HEK293 (cell line): ENCODE measurements around the gene RAB11A.

Experiments
- GFI1B ChIP-seq: fragments of 450-650 bp; formaldehyde crosslinking; IDR thresholded peaks from 2 replicates; pipeline ENCODE4 v1.5.1; 2016; ENCODE audit warnings: missing biosample characterization, missing genetic modification characterization
- HOXD13 ChIP-seq: sonication (generic); formaldehyde crosslinking; IDR thresholded peaks from 2 replicates; pipeline ENCODE4 v1.8.0; 2022; ENCODE audit warnings: missing genetic modification reagents, borderline replicate concordance
- SP2 ChIP-seq: fragments of 450-650 bp; formaldehyde crosslinking; IDR thresholded peaks from 2 replicates; pipeline ENCODE4 v1.5.1; 2016; ENCODE audit warnings: missing biosample characterization, missing genetic modification characterization
- TRIM28 ChIP-seq: IDR thresholded peaks from 2 replicates; pipeline ENCODE4 v1.6.1; 2011; ENCODE audit warnings: low read length, control low read depth, borderline replicate concordance
- ZBTB20 ChIP-seq: fragments of 450-650 bp; formaldehyde crosslinking; IDR thresholded peaks from 2 replicates; pipeline ENCODE4 v1.5.1; 2016; ENCODE audit warnings: missing biosample characterization, missing genetic modification characterization
- ZBTB21 ChIP-seq: fragments of 450-650 bp; formaldehyde crosslinking; IDR thresholded peaks from 2 replicates; pipeline ENCODE4 v1.5.1; 2017; ENCODE audit warnings: missing biosample characterization, missing genetic modification characterization
- ZFP3 ChIP-seq: fragments of 450-650 bp; formaldehyde crosslinking; IDR thresholded peaks from 2 replicates; pipeline ENCODE4 v1.5.1; 2016; ENCODE audit warnings: low read depth, missing biosample characterization, missing genetic modification characterization
- ZNF121 ChIP-seq: fragments of 450-650 bp; formaldehyde crosslinking; IDR thresholded peaks from 2 replicates; pipeline ENCODE4 v1.5.1; 2016; ENCODE audit warnings: missing biosample characterization, missing genetic modification characterization
- ZNF169 ChIP-seq: fragments of 450-650 bp; formaldehyde crosslinking; IDR thresholded peaks from 2 replicates; pipeline ENCODE4 v1.5.1; 2016; ENCODE audit warnings: missing biosample characterization, missing genetic modification characterization
- ZNF2 ChIP-seq: fragments of 450-650 bp; formaldehyde crosslinking; IDR thresholded peaks from 2 replicates; pipeline ENCODE4 v1.5.1; 2016; ENCODE audit warnings: missing biosample characterization, missing genetic modification characterization
- ZNF239 ChIP-seq: fragments of 450-650 bp; formaldehyde crosslinking; IDR thresholded peaks from 2 replicates; pipeline ENCODE4 v1.5.1; 2016; ENCODE audit warnings: missing biosample characterization, missing genetic modification characterization
- ZNF37A ChIP-seq: fragments of 450-650 bp; IDR thresholded peaks from 2 replicates; pipeline ENCODE4 v1.5.1; 2018; ENCODE audit warnings: missing biosample characterization, missing genetic modification characterization
- ZNF530 ChIP-seq: fragments of 450-650 bp; formaldehyde crosslinking; IDR thresholded peaks from 2 replicates; pipeline ENCODE4 v1.5.1; 2016; ENCODE audit warnings: low read depth, missing biosample characterization, missing genetic modification characterization
- ZNF558 ChIP-seq: fragments of 450-650 bp; formaldehyde crosslinking; IDR thresholded peaks from 2 replicates; pipeline ENCODE4 v1.5.1; 2016; ENCODE audit warnings: missing biosample characterization, missing genetic modification characterization
- ZNF560 ChIP-seq: fragments of 450-650 bp; formaldehyde crosslinking; IDR thresholded peaks from 2 replicates; pipeline ENCODE4 v1.5.1; 2017; ENCODE audit warnings: missing biosample characterization, missing genetic modification characterization, borderline replicate concordance
- ZNF585B ChIP-seq: fragments of 450-650 bp; formaldehyde crosslinking; IDR thresholded peaks from 2 replicates; pipeline ENCODE4 v1.5.1; 2016; ENCODE audit warnings: missing biosample characterization, missing genetic modification characterization
- ZNF600 ChIP-seq: fragments of 450-650 bp; formaldehyde crosslinking; IDR thresholded peaks from 2 replicates; pipeline ENCODE4 v1.5.1; 2016; ENCODE audit warnings: missing biosample characterization, missing genetic modification characterization
- ZNF677 ChIP-seq: fragments of 450-650 bp; IDR thresholded peaks from 2 replicates; pipeline ENCODE4 v1.5.0; 2018; ENCODE audit warnings: missing biosample characterization, mild to moderate bottlenecking, missing genetic modification characterization, moderate library complexity
- ZNF777 ChIP-seq: fragments of 450-650 bp; formaldehyde crosslinking; IDR thresholded peaks from 2 replicates; pipeline ENCODE4 v1.5.1; 2017; ENCODE audit warnings: missing biosample characterization, missing genetic modification characterization, borderline replicate concordance
- TF ChIP-seq, protein P1 (sequence below): fragments of 450-650 bp; formaldehyde crosslinking; IDR thresholded peaks from 2 replicates; pipeline ENCODE4 v1.5.1; 2017; ENCODE audit warnings: missing biosample characterization, missing genetic modification characterization
- TF ChIP-seq, protein P2 (sequence below): fragments of 450-650 bp; formaldehyde crosslinking; IDR thresholded peaks from 2 replicates; pipeline ENCODE4 v1.5.0; 2017; ENCODE audit warnings: missing biosample characterization, missing genetic modification characterization, borderline replicate concordance
- TF ChIP-seq, protein P3 (sequence below): fragments of 450-650 bp; formaldehyde crosslinking; IDR thresholded peaks from 2 replicates; pipeline ENCODE4 v1.5.1; 2016; ENCODE audit warnings: missing biosample characterization, missing genetic modification characterization
- TF ChIP-seq, protein P4 (sequence below): fragments of 450-650 bp; formaldehyde crosslinking; IDR thresholded peaks from 2 replicates; pipeline ENCODE4 v1.5.1; 2016; ENCODE audit warnings: missing biosample characterization, missing genetic modification characterization
- TF ChIP-seq, protein P5 (sequence below): fragments of 450-650 bp; formaldehyde crosslinking; IDR thresholded peaks from 2 replicates; pipeline ENCODE4 v1.5.1; 2016; ENCODE audit warnings: missing biosample characterization, missing genetic modification characterization, borderline replicate concordance
- TF ChIP-seq, protein P6 (sequence below): fragments of 450-650 bp; formaldehyde crosslinking; IDR thresholded peaks from 2 replicates; pipeline ENCODE4 v1.5.1; 2016; ENCODE audit warnings: missing biosample characterization, missing genetic modification characterization

The RAB11A gene

DNA sequence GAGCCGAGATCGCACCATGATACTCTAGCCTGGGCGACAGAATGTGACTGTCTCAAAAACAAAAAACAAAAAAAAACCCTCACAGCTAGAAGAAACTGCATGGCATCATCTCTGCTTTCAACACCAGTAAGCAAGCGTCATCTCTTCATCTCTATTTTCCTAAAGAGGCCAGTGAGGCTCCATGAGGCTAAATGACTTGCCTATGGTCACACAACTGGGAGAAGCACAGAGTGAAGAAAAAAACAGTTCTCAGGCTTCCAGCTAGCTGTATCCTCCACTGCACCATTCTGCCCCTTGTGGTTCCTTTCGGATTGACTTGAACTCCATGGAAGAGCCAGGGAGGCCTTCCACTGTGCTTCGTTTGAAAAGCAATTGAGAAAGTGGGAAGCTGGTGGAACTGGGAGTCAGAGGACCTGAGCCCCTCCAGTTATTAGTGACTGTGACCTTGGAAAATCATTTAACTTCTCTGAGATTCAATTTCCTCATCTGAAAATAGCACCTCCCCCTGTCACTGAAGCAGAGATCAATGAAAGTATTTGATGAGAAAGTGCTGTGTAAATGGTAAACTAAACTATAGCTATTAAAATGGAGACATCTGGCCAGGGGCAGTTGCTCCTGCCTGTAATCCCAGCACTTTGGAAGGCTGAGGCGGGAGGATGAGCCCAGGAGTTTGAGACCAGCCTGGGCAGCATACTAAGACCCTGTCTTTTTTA, 45.1 kb upstream of the RAB11A start (continued):
- TF ChIP-seq, protein P1, sequence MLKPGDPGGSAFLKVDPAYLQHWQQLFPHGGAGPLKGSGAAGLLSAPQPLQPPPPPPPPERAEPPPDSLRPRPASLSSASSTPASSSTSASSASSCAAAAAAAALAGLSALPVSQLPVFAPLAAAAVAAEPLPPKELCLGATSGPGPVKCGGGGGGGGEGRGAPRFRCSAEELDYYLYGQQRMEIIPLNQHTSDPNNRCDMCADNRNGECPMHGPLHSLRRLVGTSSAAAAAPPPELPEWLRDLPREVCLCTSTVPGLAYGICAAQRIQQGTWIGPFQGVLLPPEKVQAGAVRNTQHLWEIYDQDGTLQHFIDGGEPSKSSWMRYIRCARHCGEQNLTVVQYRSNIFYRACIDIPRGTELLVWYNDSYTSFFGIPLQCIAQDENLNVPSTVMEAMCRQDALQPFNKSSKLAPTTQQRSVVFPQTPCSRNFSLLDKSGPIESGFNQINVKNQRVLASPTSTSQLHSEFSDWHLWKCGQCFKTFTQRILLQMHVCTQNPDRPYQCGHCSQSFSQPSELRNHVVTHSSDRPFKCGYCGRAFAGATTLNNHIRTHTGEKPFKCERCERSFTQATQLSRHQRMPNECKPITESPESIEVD, result no peak
- TF ChIP-seq SP2 (tag by site-specific recombination), result no peak
- no peak for TF ChIP-seq ZNF558 (tag by site-specific recombination)
- no peak for TF ChIP-seq HOXD13
- TF ChIP-seq ZBTB21 (tag by site-specific recombination), result no peak
- no peak for TF ChIP-seq ZNF121 (tag by site-specific recombination)
- no peak for TF ChIP-seq ZNF239 (tag by site-specific recombination)
- TF ChIP-seq TRIM28, result peak; percentile 49; the same call in 1 of the 2 replicates
- TF ChIP-seq ZNF169 (tag by site-specific recombination), result no peak
- TF ChIP-seq ZNF560, result no peak
- no peak for TF ChIP-seq ZNF37A (tag by site-specific recombination)
- TF ChIP-seq ZFP3 (tag by site-specific recombination), result no peak
- TF ChIP-seq, protein P2, sequence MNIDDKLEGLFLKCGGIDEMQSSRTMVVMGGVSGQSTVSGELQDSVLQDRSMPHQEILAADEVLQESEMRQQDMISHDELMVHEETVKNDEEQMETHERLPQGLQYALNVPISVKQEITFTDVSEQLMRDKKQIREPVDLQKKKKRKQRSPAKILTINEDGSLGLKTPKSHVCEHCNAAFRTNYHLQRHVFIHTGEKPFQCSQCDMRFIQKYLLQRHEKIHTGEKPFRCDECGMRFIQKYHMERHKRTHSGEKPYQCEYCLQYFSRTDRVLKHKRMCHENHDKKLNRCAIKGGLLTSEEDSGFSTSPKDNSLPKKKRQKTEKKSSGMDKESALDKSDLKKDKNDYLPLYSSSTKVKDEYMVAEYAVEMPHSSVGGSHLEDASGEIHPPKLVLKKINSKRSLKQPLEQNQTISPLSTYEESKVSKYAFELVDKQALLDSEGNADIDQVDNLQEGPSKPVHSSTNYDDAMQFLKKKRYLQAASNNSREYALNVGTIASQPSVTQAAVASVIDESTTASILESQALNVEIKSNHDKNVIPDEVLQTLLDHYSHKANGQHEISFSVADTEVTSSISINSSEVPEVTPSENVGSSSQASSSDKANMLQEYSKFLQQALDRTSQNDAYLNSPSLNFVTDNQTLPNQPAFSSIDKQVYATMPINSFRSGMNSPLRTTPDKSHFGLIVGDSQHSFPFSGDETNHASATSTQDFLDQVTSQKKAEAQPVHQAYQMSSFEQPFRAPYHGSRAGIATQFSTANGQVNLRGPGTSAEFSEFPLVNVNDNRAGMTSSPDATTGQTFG (tag by site-specific recombination), result no peak
- TF ChIP-seq, protein P3, sequence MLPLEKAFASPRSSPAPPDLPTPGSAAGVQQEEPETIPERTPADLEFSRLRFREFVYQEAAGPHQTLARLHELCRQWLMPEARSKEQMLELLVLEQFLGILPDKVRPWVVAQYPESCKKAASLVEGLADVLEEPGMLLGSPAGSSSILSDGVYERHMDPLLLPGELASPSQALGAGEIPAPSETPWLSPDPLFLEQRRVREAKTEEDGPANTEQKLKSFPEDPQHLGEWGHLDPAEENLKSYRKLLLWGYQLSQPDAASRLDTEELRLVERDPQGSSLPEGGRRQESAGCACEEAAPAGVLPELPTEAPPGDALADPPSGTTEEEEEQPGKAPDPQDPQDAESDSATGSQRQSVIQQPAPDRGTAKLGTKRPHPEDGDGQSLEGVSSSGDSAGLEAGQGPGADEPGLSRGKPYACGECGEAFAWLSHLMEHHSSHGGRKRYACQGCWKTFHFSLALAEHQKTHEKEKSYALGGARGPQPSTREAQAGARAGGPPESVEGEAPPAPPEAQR, result no peak
- TF ChIP-seq ZNF777 (tag by site-specific recombination), result no peak
- TF ChIP-seq, protein P4, sequence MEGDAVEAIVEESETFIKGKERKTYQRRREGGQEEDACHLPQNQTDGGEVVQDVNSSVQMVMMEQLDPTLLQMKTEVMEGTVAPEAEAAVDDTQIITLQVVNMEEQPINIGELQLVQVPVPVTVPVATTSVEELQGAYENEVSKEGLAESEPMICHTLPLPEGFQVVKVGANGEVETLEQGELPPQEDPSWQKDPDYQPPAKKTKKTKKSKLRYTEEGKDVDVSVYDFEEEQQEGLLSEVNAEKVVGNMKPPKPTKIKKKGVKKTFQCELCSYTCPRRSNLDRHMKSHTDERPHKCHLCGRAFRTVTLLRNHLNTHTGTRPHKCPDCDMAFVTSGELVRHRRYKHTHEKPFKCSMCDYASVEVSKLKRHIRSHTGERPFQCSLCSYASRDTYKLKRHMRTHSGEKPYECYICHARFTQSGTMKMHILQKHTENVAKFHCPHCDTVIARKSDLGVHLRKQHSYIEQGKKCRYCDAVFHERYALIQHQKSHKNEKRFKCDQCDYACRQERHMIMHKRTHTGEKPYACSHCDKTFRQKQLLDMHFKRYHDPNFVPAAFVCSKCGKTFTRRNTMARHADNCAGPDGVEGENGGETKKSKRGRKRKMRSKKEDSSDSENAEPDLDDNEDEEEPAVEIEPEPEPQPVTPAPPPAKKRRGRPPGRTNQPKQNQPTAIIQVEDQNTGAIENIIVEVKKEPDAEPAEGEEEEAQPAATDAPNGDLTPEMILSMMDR (tag by site-specific recombination), result peak; percentile 58; the same call in 1 of the 2 replicates
- 0 out of 2 replicates have a peak, but pooled peaks have one; percentile 43 for TF ChIP-seq ZNF2 (tag by site-specific recombination)
- no peak for TF ChIP-seq ZBTB20
- no peak for TF ChIP-seq ZNF600 (tag by site-specific recombination)
- no peak for TF ChIP-seq GFI1B (tag by site-specific recombination)
- no peak for TF ChIP-seq ZNF530
- TF ChIP-seq, protein P5, sequence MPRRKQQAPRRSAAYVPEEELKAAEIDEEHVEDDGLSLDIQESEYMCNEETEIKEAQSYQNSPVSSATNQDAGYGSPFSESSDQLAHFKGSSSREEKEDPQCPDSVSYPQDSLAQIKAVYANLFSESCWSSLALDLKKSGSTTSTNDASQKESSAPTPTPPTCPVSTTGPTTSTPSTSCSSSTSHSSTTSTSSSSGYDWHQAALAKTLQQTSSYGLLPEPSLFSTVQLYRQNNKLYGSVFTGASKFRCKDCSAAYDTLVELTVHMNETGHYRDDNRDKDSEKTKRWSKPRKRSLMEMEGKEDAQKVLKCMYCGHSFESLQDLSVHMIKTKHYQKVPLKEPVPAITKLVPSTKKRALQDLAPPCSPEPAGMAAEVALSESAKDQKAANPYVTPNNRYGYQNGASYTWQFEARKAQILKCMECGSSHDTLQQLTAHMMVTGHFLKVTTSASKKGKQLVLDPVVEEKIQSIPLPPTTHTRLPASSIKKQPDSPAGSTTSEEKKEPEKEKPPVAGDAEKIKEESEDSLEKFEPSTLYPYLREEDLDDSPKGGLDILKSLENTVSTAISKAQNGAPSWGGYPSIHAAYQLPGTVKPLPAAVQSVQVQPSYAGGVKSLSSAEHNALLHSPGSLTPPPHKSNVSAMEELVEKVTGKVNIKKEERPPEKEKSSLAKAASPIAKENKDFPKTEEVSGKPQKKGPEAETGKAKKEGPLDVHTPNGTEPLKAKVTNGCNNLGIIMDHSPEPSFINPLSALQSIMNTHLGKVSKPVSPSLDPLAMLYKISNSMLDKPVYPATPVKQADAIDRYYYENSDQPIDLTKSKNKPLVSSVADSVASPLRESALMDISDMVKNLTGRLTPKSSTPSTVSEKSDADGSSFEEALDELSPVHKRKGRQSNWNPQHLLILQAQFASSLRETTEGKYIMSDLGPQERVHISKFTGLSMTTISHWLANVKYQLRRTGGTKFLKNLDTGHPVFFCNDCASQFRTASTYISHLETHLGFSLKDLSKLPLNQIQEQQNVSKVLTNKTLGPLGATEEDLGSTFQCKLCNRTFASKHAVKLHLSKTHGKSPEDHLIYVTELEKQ (tag by site-specific recombination), result no peak
- peak; percentile 69 for TF ChIP-seq ZNF585B
- TF ChIP-seq, protein P6, sequence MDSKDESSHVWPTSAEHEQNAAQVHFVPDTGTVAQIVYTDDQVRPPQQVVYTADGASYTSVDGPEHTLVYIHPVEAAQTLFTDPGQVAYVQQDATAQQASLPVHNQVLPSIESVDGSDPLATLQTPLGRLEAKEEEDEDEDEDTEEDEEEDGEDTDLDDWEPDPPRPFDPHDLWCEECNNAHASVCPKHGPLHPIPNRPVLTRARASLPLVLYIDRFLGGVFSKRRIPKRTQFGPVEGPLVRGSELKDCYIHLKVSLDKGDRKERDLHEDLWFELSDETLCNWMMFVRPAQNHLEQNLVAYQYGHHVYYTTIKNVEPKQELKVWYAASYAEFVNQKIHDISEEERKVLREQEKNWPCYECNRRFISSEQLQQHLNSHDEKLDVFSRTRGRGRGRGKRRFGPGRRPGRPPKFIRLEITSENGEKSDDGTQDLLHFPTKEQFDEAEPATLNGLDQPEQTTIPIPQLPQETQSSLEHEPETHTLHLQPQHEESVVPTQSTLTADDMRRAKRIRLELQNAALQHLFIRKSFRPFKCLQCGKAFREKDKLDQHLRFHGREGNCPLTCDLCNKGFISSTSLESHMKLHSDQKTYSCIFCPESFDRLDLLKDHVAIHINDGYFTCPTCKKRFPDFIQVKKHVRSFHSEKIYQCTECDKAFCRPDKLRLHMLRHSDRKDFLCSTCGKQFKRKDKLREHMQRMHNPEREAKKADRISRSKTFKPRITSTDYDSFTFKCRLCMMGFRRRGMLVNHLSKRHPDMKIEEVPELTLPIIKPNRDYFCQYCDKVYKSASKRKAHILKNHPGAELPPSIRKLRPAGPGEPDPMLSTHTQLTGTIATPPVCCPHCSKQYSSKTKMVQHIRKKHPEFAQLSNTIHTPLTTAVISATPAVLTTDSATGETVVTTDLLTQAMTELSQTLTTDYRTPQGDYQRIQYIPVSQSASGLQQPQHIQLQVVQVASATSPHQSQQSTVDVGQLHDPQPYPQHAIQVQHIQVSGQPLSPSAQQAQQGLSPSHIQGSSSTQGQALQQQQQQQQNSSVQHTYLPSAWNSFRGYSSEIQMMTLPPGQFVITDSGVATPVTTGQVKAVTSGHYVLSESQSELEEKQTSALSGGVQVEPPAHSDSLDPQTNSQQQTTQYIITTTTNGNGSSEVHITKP, result peak; percentile 30; the same call in 1 of the 2 replicates
- TF ChIP-seq ZNF677 (tag by site-specific recombination), result no peak
